Activated naive CD8-positive, alpha-beta T cell treated with anti-CD3 and anti-CD28 coated beads, Interleukin-2, amount 50 U/mL, for 24 hours (primary cell): Measurements from ENCODE around the gene ARF4.
A peak's percentile ranks its signal among the peaks of the same experiment; 100 is the strongest.
"Not testable (repeated sequence)": the region's sequence is repeated elsewhere in the genome, so short reads cannot be mapped to it uniquely, and the experiment has no call there.

ENCODE experiments used
- ATAC-seq: fragments of 150-1000 bp; cut with Tn5 transposase; one replicate; pipeline ENCODE4 v1.10.0; 2021
- DNase-seq: peaks from one replicate; pipeline ENCODE4 v3.0.0; 2021
- H3K27ac Mint-ChIP-seq: one replicate; pipeline ENCODE4 v1.8.0; 2021; ENCODE audit warnings: mild to moderate bottlenecking, mixed read lengths
- H3K27me3 Mint-ChIP-seq: one replicate; pipeline ENCODE4 v1.8.0; 2021; ENCODE audit warnings: mixed read lengths
- H3K36me3 Mint-ChIP-seq: one replicate; pipeline ENCODE4 v1.8.0; 2021; ENCODE audit warnings: low read depth, mixed read lengths
- H3K4me1 Mint-ChIP-seq: one replicate; pipeline ENCODE4 v1.8.0; 2021; ENCODE audit warnings: mixed read lengths
- H3K4me3 Mint-ChIP-seq: one replicate; pipeline ENCODE4 v1.8.0; 2021; ENCODE audit warnings: mild to moderate bottlenecking, moderate library complexity, mixed read lengths
- H3K9me3 Mint-ChIP-seq: one replicate; pipeline ENCODE4 v1.8.0; 2021; ENCODE audit warnings: mixed read lengths

ARF4 gene

DNA sequence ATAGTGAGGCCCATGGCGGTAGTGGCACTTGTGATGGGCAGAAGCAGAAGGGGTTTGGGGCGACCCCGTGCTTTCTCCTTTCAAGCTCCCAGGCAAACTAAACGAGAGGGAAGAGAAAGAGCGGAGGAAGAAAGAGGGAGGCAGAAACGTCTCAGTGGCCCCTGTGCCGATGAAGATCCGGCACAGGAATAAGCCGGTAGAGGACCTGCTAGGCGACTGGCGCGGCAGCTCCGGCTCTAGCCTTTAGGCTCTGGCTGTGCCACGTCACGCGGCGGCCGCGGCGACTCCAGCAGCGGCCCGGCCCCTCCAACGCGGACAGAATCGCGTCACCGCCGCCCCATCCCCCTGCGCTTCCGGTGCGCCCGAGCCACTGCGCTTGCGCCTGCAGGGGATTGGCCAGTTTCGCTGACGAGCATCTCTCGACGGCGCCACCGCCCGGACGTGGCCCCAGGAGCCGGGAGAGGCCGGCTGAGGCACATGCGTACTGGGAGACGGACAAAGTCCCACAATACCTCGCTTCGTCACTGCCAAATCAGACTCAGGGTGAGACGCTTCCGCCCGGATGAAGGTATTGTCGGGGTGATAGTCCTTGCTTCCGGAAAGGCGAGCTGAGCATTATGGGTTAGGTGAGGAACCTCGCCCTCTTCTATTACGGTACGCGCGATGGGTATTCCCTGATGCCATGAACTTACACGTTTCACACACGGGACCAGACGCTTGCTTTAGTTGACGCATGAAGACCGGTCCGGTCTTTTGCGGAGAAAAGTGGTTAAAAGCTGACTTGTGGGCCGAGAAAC is at the start of gene ARF4:
Gene ARF4 (minus strand): TSS at position 218 of the 797 bp plus-strand sequence. CDS start 204 bp downstream, at position 14.
- peak; percentile 99 for DNase-seq
- peaks cover 3% of the 10 kb centered on the region for H3K27me3 Mint-ChIP-seq
- H3K9me3 Mint-ChIP-seq, result no peaks in the 10 kb centered on the region
- peak; percentile 97 for ATAC-seq
- peak within 1 kb of the TSS; percentile 98 for H3K4me3 Mint-ChIP-seq
- peak within 1 kb of the TSS; percentile 100 for H3K27ac Mint-ChIP-seq
- H3K4me1 Mint-ChIP-seq, result peaks cover 43% of the 10 kb centered on the region
- H3K36me3 Mint-ChIP-seq, result peaks cover 35% of the 10 kb centered on the region

DNA sequence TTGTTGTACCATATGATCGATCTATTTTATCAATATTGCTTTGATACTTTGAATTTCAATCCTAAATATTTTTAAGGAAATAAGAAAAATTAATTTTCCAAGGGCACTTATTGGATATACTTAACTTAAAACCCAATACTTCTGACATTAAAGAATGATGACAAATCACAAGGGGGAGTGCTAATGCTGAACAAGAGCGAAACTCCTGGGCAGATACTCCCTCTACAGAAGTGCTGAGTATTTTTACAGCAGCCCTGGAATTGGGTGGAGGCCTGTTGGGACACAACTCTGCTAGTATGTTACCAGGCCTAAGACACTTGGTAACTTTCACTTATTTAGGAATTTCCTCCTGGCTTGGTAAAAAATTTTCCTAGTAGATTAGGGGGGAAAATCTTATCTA is 49.6 kb upstream of the ARF4 start:
- no peak for DNase-seq
- Mint-ChIP-seq H3K27me3 (no peaks in the 10 kb centered on the region), H3K36me3 (peaks cover 43% of the 10 kb centered on the region), H3K4me3 (no peak overlapping the region), H3K9me3 (peaks cover 12% of the 10 kb centered on the region), H3K27ac (no peak overlapping the region), H3K4me1 (peaks cover 7% of the 10 kb centered on the region)
- no peak for ATAC-seq

DNA sequence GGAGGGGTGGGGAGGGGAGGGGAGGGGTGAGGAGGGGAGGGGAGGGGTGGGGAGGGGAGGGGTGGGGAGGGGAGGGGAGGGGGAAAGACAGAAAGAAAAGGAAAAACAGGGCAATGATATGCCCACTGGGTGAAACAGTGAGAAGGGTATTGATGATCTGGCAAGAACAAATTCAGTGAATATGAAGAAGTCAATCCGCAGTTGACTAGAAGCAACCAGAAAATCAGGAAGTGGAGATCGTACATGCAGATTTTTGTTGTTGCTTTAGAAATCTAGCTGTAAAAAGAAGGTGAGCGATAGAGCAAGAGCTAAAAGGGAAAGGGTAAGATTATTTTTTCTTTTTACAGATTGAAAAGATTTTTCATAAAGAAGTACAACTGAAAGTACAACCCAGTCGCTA is 47.6 kb upstream of the ARF4 start:
- no peaks in the 10 kb centered on the region for H3K27me3 Mint-ChIP-seq
- peaks cover 41% of the 10 kb centered on the region for H3K36me3 Mint-ChIP-seq
- H3K4me1 Mint-ChIP-seq, result peaks cover 7% of the 10 kb centered on the region
- ATAC-seq (no peak), DNase-seq (no peak)
- no peak overlapping the region for H3K4me3 Mint-ChIP-seq
- H3K9me3 Mint-ChIP-seq, result peaks cover 12% of the 10 kb centered on the region
- H3K27ac Mint-ChIP-seq, result no peak overlapping the region

DNA sequence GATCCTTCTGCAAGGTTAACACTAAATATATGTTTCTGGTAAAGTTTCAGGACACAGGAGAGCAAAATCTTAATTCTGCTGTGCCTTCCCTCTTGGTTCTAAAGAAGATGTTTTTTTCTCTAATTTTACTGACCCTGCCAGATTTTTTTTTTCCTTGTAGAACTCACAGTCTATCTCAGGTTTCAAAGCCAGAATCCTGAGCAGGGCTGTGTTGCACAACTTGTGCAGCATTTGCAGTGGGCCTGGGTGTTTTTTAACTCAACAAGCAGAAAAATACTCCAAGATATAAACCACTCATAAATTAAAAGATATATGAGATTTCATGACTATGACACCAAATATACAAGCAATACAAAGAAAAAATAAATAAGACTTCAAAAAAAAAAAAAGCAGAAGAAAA is 40.2 kb upstream of the ARF4 start:
- Mint-ChIP-seq H3K4me3 (no peak overlapping the region), H3K36me3 (peaks cover 33% of the 10 kb centered on the region), H3K9me3 (no peaks in the 10 kb centered on the region), H3K27ac (no peak overlapping the region), H3K4me1 (no peaks in the 10 kb centered on the region), H3K27me3 (no peaks in the 10 kb centered on the region)
- ATAC-seq (no peak), DNase-seq (no peak)

DNA sequence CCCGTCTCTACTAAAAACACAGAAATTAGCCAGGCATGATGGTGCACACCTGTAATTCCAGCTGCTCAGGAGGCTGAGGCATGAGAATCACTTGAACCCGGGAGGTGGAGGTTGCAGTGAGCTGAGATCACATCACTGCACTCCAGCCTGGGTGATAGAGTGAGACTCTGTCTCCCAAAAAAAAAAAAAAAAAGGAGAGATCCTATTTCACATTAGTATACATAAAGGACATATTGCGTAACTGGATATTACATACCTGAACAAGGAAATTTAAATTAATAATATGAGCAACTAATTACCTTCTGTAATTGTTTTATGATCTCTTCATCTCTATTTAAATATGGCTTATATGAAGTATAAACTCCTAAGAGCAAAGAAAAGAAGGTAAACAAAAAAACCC is 37.1 kb upstream of the ARF4 start:
- H3K27me3 Mint-ChIP-seq, H3K27ac Mint-ChIP-seq, H3K9me3 Mint-ChIP-seq, H3K4me1 Mint-ChIP-seq, DNase-seq, ATAC-seq, H3K4me3 Mint-ChIP-seq: not testable (repeated sequence)
- H3K36me3 Mint-ChIP-seq, result peaks cover 27% of the 10 kb centered on the region

DNA sequence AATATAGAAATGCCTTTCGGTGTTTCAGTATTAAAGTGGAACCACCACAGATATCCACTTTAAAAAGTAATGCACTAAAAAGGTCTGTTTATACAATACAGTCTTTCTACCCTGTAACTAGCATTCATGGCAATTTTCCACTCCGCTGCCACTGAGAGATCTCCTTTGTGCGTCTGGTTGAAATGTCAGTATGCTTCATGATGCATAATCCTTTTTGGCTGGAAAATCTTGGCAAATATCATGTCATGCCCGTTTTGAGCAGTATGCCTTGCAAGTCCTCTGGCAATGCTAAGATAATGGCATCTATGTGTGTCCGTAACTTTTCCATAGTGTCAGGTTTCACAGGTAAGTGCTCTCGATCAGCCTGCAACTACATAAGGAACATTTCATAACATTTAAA is 30.8 kb upstream of the ARF4 start:
- Mint-ChIP-seq H3K9me3 (no peaks in the 10 kb centered on the region), H3K36me3 (peaks cover 32% of the 10 kb centered on the region), H3K27ac (no peak overlapping the region), H3K4me1 (no peaks in the 10 kb centered on the region), H3K4me3 (no peak overlapping the region), H3K27me3 (no peaks in the 10 kb centered on the region)
- DNase-seq (no peak), ATAC-seq (no peak)

DNA sequence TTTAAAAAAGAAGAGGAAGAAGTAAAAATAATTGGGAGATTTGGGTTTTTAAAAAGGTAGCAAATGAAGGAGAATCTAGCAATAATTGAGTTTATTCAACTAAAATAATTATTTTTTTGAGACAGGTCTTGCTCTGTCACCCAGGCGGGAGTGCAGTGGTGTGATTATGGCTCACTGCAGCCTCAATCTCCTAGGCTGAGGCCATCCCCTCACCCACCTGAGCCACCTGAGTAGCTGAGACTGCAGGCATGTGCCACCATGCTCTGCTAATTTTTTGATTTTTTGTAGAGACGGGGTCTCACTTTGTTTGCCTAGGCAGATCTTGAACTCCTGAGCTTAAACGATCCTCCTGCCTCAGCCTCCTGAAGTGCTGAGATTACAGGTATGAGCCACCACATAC is 27.7 kb upstream of the ARF4 start:
- Mint-ChIP-seq H3K36me3 (peaks cover 30% of the 10 kb centered on the region), H3K4me3 (no peak overlapping the region), H3K27ac (no peak overlapping the region), H3K9me3 (no peaks in the 10 kb centered on the region), H3K4me1 (no peaks in the 10 kb centered on the region), H3K27me3 (no peaks in the 10 kb centered on the region)
- ATAC-seq (no peak), DNase-seq (no peak)

DNA sequence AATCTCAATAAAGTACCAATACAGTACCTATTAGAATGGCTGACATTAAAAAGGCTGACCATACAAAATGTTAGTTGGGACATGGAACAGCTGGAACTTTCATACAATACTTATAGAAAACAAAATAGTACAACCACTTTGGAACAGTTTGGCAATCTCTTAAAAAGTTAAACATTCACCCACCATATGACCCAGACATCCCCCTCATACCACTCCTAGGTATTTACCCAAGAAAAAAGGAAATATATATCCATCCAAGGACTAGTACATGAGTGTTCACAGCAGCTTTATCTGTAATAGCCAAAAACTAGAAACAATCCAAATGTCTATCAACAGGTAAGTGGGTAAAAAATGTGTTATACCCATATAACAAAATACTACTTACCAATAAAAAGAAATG is 25.2 kb upstream of the ARF4 start:
- Mint-ChIP-seq H3K4me1 (no peaks in the 10 kb centered on the region), H3K27me3 (no peaks in the 10 kb centered on the region), H3K9me3 (no peaks in the 10 kb centered on the region), H3K36me3 (peaks cover 24% of the 10 kb centered on the region), H3K27ac (no peak overlapping the region), H3K4me3 (no peak overlapping the region)
- DNase-seq (no peak), ATAC-seq (no peak)

DNA sequence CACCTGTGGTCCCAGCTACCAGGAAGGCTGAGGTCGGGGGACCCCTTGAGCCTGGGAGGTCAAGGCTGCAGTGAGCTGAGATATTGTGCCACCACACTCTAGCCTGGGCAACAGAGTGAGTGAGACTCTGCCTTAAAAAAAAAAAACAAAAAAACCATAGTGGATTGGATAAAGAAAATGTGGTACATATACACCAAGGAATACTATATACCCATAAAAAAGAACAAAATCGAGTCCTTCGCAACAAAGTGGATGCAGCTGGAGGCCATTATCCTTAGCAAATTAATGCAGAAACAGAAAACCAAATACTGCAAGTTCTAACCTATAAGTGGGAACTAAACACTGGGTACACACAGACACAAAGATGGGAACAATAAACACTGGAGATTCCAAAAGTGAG is 20.6 kb upstream of the ARF4 start:
- H3K4me3 Mint-ChIP-seq, result no peak overlapping the region
- ATAC-seq (no peak), DNase-seq (no peak)
- H3K27ac Mint-ChIP-seq, result no peak overlapping the region
- H3K36me3 Mint-ChIP-seq, result peaks cover 7% of the 10 kb centered on the region
- no peaks in the 10 kb centered on the region for H3K27me3 Mint-ChIP-seq
- H3K4me1 Mint-ChIP-seq, result no peaks in the 10 kb centered on the region
- no peaks in the 10 kb centered on the region for H3K9me3 Mint-ChIP-seq

DNA sequence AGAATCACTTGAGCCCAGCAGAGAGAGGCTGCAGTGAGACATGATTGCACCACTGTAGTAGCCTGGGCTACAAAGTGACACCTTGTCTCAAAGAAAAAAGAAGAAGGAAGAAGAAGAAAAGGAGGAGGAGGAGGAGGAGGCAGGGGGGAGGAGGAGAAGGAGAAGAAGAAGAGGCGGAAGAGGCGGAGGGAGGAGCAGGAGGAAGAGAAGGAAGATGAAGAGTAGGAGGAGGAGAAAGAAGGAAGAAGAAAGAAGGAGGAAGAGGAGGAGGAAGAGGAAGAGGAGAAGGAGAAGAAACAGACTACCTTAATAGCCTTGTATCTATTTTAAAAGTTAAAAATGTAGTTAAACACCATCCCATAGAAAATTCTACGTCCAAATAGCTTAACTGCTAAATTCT is 19.1 kb upstream of the ARF4 start:
- Mint-ChIP-seq H3K9me3 (peaks cover 3% of the 10 kb centered on the region), H3K27ac (no peak overlapping the region), H3K27me3 (no peaks in the 10 kb centered on the region), H3K4me3 (no peak overlapping the region), H3K4me1 (no peaks in the 10 kb centered on the region), H3K36me3 (peaks cover 12% of the 10 kb centered on the region)
- DNase-seq (no peak), ATAC-seq (no peak)

DNA sequence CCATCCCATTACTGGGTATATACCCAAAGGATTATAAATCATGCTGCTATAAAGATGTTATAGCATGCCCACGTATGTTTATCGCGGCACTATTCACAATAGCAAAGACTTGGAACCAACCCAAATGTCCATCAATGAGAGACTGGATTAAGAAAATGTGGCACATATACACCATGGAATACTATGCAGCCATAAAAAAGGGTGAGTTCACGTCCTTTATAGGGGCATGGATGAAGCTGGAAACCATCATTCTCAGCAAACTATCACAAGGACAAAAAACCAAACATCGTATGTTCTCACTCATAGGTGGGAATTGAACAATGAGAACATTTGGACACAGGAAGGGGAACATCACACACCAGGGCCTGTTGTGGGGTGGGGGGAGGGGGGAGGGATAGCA is 14.7 kb upstream of the ARF4 start:
- DNase-seq, result not testable (repeated sequence)

DNA sequence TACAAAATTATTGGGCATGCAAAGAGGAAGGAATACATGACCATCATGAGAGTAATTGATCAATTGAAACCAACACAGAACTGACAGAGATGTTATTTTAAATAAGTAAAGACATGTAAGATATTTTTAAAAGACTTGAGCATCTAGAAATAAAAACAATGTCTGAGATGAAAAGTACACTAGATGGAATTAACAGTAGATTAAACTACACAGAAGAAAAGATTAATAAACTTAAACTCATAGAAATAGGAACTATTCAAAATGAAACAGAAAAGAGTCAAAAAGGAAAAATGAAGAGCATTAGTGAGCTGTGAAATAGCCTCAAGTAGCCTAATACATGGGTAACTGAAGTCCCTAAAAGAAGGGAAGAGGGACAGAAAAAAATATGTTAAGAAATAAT is 8.5 kb upstream of the ARF4 start:
- Mint-ChIP-seq H3K27ac (no peak overlapping the region), H3K4me3 (no peak overlapping the region), H3K27me3 (no peaks in the 10 kb centered on the region), H3K4me1 (no peaks in the 10 kb centered on the region), H3K36me3 (peaks cover 43% of the 10 kb centered on the region), H3K9me3 (peaks cover 29% of the 10 kb centered on the region)
- no peak for DNase-seq
- no peak for ATAC-seq

More for the DNA sequence above, 14.7 kb upstream of the ARF4 start:
- not testable (repeated sequence) for H3K27me3 Mint-ChIP-seq, ATAC-seq, H3K27ac Mint-ChIP-seq, H3K4me1 Mint-ChIP-seq, H3K4me3 Mint-ChIP-seq
- Mint-ChIP-seq H3K9me3 (peaks cover 21% of the 10 kb centered on the region), H3K36me3 (peaks cover 25% of the 10 kb centered on the region)

DNA sequence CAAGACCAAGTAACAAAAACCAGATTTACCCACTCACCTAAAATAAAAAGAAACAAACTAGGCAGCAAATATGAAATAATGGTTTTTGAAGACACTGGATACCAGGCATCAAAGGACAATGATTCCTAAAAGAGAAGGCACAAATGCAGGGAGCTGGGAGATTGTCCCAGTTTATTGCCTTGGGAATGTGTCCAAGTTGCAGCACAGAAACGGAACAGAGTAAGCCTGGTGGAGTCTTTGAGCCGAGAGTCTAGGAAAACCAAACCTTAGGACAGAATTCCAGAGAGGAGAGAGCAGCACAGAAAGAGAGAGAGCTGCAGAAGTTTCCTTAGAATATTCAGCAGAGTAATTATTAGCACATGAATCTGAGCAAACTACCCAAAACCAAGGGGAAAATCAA is 7.8 kb upstream of the ARF4 start:
- H3K36me3 Mint-ChIP-seq, result peaks cover 43% of the 10 kb centered on the region
- H3K9me3 Mint-ChIP-seq, result peaks cover 29% of the 10 kb centered on the region
- H3K4me1 Mint-ChIP-seq, result no peaks in the 10 kb centered on the region
- ATAC-seq (no peak), DNase-seq (no peak)
- H3K27ac Mint-ChIP-seq, result no peak overlapping the region
- H3K4me3 Mint-ChIP-seq, result no peak overlapping the region
- H3K27me3 Mint-ChIP-seq, result no peaks in the 10 kb centered on the region

DNA sequence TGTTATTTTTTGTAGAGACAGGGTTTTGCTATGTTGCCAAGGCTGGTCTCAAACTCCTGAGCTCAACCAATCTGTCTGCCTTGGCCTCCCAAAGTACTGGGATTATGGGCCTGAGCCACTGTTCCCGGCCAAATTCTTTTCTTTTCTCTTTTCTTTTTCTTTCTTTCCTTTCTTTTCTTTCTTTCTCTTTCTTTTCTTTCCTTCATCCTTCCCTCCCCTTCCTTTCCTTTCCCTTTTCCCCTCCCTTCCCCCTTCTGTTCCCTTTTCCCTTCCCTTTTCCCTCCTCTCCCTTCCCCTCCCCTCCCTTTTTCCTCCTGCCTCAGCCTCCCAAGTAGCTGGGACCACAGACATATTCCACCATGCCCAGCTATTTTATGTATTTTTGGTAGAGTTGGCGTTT is 3.1 kb upstream of the ARF4 start:
- peaks cover 30% of the 10 kb centered on the region for H3K36me3 Mint-ChIP-seq
- H3K27me3 Mint-ChIP-seq, result peaks cover 3% of the 10 kb centered on the region
- peaks cover under 1% of the 10 kb centered on the region for H3K9me3 Mint-ChIP-seq
- DNase-seq (no peak), ATAC-seq (no peak)
- peak overlapping the region; percentile 59 for H3K27ac Mint-ChIP-seq
- H3K4me3 Mint-ChIP-seq, result no peak overlapping the region
- peaks cover 21% of the 10 kb centered on the region for H3K4me1 Mint-ChIP-seq

DNA sequence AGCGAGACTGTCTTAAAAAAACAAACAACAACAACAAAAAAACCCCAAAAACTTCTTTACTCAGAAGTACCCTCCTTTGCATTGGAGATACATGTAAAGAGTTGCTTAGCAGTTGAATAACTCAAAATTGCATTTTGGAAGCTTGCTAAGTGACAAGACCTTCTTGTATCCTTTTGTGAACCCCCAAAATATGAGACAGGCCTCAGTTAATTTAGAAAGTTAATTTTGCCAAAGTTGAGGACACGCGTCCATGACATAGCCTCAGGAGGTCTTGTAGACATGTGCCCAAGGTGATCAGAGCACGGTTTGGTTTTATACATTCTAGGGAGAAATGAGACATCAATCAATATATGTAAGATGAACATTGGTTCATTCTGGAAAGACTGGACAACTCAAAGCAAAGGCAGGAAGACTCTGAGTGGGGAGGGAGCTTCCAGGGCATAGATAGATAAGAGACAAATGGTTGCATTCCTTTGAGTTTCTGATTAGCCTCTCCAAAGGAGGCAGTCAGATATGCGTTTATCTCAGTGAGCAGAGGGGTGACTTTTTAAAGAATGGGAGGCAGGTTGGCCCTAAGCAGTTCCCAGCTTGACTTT is 1.7 kb upstream of the ARF4 start:
- Mint-ChIP-seq H3K9me3 (no peaks in the 10 kb centered on the region), H3K4me3 (peak overlapping the region; percentile 98), H3K27me3 (peaks cover 3% of the 10 kb centered on the region), H3K36me3 (peaks cover 35% of the 10 kb centered on the region), H3K27ac (peak overlapping the region; percentile 100), H3K4me1 (peaks cover 32% of the 10 kb centered on the region)
- DNase-seq (no peak), ATAC-seq (no peak)
